GM12891 (cell line): ENCODE data around the gene SEPTIN5.

Source experiments
- PAX5 ChIP-seq: IDR thresholded peaks from 2 replicates; pipeline ENCODE4 v1.6.1; 2011; ENCODE audit warnings: low read length, moderate library complexity, mild to moderate bottlenecking; ENCODE audit not compliant: insufficient read depth, severe bottlenecking
- POLR2A ChIP-seq: IDR thresholded peaks from 2 replicates; pipeline ENCODE4 v1.6.1; 2011; ENCODE audit warnings: low read depth, low read length, control low read depth
- POLR2AphosphoS5 ChIP-seq: IDR thresholded peaks from 2 replicates; pipeline ENCODE4 v1.6.1; 2011; ENCODE audit warnings: low read depth, low read length, control low read depth
- POU2F2 ChIP-seq: IDR thresholded peaks from 2 replicates; pipeline ENCODE4 v1.6.1; 2011; ENCODE audit warnings: low read depth, mild to moderate bottlenecking, control low read depth, low read length, moderate library complexity
- SPI1 ChIP-seq: IDR thresholded peaks from 2 replicates; pipeline ENCODE4 v1.6.1; 2011; ENCODE audit warnings: low read depth, low read length, control low read depth
- TAF1 ChIP-seq: IDR thresholded peaks from 2 replicates; pipeline ENCODE4 v1.6.1; 2011; ENCODE audit warnings: low read depth, low read length, control low read depth

GRCh38 chr22:19739448-19739895, 25.2 kb downstream of the SEPTIN5 start:
- no peak for TF ChIP-seq POLR2A
- TF ChIP-seq POLR2AphosphoS5: no peak
- no peak for TF ChIP-seq TAF1
- TF ChIP-seq SPI1: no peak
- TF ChIP-seq PAX5: no peak
- no peak for TF ChIP-seq POU2F2
